GF-D8 (cell line): ENCODE measurements around the gene GRB2.
"Not testable (repeated sequence)": the region's sequence is repeated elsewhere in the genome, so short reads cannot be mapped to it uniquely, and the experiment has no call there.

Experiments used
- DNase-seq: peaks from one replicate; lab custom pipeline; 2025; lab: John Stamatoyannopoulos, UW

GRB2 gene

GRCh38 chr17:75318615-75319222 lies 86.8 kb downstream of the GRB2 start:
- DNase-seq: no peak

DNA sequence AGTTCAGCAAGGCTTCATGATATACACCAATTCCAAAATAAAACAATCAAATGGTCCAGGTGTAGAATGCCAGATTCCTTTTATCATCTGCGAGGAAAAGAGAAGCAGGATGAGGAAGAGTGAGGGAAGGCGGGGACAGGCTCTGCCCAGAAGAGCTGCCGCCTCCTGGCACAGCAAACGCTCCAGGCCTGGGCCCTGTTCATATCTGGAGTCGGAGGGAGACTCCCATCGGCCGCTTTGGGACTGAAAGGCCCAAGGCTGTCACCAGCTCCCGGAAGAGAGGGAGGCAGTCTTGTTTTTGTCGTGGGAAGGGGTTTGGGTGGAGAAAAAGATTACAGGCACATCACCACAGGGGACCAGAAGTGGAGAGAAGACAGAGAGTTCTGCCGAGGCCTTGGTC lies 87.3 kb downstream of the GRB2 start:
- no peak for DNase-seq

- DNase-seq: no peak
Measured at GRCh38 chr17:75317671-75318070, 87.8 kb downstream of the GRB2 start.

GRCh38 chr17:75316253-75316652 lies 89.2 kb downstream of the GRB2 start:
- DNase-seq: no peak

DNA sequence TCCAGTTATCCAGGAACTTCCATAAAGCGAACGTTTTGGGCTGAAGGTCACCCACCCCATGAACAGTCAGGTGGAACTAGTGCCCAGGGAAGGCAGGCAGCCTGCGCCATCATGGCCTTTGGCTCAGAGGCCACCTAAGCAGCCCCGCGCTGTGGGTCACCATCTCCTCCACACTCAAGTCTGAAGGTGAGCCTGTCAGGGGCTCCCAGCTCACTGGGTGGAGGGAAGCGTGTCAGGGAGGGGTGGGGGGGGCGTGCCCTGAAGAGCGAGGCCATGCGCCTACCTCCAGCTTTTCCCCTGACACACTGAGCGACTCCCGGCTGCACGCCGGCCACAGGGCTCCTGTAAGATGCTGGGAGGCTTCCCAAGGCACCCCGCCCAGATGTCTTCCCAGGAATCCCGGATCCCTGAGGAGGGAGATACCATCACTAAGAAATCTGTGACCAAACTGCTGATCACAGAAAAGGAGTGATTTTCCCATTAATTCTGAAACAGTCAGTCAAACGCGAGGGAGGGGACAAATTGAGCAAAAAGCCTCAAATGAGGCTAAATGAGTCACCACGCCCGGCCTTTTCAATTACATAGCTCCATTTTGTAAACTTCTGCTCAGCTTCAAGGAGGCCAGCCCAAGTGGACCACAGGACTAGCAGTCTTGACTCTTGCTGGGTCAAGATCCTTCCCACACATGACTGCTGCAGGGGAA lies 89.8 kb downstream of the GRB2 start:
- no peak for DNase-seq

- DNase-seq: peak; percentile 40
Measured at GRCh38 chr17:75313941-75314551, 91.4 kb downstream of the GRB2 start.

- peak; percentile 27 for DNase-seq
Measured at GRCh38 chr17:75308732-75309629, 96.5 kb downstream of the GRB2 start.

- DNase-seq: no peak
Measured at GRCh38 chr17:75307957-75308731, 97.3 kb downstream of the GRB2 start.

- no peak for DNase-seq
Measured at GRCh38 chr17:75301502-75302206, 103.8 kb downstream of the GRB2 start.

GRCh38 chr17:75301049-75301448 lies 104.4 kb downstream of the GRB2 start:
- DNase-seq: no peak

GRCh38 chr17:75300280-75300679 lies 105.2 kb downstream of the GRB2 start:
- no peak for DNase-seq

DNA sequence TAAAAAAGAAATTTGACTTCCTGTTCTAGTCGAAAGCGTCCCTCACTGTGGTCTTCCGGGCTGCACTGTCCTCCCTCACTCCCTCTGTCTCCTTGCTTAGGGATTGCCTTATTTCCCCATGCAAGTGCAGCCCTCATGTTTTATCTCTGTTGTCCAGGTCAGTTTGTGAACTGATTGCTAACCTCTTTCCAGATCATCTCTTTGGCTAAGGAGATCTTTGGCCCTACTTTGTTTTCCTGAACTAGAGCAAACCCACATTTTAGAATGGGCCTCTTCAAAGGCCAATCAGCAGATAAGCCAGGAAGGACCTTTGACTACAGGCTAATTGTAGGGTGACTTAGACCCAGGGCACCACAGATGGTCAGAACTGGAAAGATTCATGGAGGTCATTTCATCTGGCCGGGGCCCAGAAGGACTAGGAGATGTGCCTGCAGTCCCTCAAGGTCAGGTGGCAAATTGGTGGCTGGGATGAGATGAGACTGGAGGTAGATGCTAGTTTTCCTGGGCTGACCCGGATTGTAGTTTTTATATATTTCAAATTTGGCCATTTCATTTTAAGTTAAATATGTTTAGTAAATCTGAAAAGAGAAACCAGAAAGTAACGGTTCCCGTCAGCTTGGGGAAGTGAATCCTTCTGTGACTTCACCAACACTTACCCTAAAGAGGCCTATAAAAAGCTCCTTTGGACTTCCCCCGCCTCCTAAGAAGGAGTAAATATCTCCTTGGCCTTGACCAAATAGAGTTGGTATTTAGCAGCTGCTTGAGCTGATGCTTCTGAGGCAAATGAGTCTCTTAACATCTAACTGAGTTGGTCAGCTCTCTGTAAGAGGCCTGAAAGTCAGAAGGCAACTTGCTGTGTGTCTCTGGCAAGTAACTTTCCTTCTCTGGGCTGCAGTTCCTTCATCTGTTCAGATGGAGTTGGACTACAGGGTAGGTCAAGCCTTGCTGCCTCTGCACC lies 110.0 kb downstream of the GRB2 start:
- DNase-seq: no peak

DNA sequence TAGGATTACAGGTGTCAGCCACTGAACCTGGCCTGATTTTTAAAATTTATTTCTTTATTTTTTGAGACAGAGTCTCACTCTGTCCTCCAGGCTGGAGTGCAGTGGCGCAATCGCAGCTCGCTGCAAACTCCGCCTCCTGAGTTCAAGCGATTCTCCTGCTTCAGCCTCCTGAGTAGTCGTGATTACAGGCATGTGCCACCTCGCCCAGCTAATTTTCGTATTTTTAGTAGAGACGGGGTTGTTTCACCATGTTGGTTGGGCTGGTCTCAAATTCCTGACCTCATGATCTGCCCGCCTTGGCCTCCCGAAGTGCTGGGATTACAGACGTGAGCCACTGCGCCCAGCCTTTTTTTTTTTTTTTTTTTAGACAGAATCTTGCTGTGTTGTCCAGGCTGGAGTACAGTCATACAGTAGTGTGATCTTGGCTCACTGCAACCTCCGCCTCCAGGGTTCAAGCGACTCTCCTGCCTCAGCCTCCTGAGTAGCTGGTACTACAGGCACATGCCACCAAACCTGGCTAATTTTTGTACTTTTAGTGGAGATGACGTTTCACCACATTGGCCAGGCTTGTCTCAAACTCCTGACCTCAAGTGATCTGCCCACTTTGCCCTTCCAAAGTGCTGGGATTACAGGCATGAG lies 112.5 kb downstream of the GRB2 start:
- DNase-seq: not testable (repeated sequence)

- DNase-seq: peak; percentile 75
Measured at GRCh38 chr17:75289832-75290337, 115.6 kb downstream of the GRB2 start.

- peak; percentile 98 for DNase-seq
Measured at GRCh38 chr17:75289115-75289831, 116.2 kb downstream of the GRB2 start, which contains the start of gene SLC25A19. TSS of gene SLC25A19 (minus strand) at chr17:75289433. CDS start at chr17:75286764, 2,669 bp downstream.

GRCh38 chr17:75288770-75289114 lies 116.7 kb downstream of the GRB2 start:
- DNase-seq: peak; percentile 22

DNA sequence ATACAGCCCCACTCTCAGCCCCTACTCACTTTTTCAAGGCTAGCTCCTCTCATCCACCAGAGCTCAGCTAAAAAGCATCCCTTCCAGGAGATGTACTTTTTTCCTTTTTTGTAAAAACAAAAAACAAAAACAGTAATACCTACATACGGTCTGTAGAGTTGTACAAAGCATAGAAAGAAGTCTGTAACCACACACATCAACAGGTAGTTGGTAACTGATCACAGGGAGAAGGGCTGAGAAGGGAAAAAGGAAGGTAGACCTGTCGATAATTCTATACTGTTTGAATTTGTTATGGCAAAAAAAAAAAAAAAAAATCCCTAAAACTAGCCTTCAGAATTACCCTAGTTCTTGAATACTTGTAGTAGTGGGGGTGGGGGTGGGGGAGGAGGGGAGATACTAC lies 117.1 kb downstream of the GRB2 start:
- no peak for DNase-seq

GRCh38 chr17:75287221-75287620 lies 118.3 kb downstream of the GRB2 start:
- no peak for DNase-seq
